HG03196 (cell line): ENCODE measurements around the gene ACOT9.
"Not testable (repeated sequence)": the region's sequence is repeated elsewhere in the genome, so short reads cannot be mapped to it uniquely, and the experiment has no call there.

Experiments
- ATAC-seq: cut with Tn5 transposase; IDR thresholded peaks from one replicate; pipeline ENCODE4 v1.9.1; 2021; ENCODE audit not compliant: unreplicated experiment

ACOT9 gene

DNA sequence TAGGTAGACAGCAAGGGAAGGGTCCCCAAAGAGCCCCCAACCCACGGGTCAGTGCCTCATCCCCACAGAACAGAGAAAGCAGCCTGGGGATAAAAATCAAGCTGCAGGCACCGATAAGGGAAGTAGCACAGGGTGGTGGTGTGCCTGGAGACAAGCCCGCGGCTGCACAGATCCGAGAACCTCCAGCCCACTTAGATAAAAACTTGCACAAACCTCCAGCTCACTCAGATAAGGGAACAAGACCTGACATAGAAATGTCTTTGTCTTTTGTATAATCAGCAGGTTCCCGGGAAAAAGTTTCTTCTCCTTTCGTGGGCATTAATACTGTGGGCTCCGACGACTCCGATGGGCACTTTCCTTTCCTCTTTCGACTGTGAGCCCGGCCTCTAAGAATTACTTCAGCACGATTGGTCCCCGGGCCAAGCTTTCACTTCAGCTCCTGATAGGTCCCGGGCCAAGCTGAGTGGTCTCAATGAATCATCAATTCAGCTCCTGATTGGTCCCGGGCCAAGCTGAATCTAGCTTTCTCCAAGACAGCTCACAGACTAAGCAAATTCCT, 43.4 kb downstream of the ACOT9 start:
- ATAC-seq, result no peak

DNA sequence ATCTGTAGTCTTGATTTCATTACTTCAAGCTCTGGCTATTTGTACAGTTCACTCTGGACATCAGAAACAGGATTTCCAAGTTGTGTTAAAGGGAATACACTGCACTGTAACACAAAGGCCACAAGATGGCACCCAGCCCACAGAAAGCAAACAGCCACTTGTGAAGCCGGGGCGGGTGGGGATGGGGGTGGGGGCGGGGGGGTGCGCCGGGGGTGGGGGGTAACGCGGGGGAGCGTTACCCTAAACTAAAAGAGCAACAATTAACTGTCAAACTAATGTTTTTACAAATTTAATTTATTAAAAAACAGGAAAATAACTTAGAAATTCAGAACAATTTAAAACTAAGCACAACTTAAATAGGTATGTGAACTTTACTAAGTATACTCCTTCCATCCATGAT, 48.5 kb downstream of the ACOT9 start:
- no peak for ATAC-seq

DNA sequence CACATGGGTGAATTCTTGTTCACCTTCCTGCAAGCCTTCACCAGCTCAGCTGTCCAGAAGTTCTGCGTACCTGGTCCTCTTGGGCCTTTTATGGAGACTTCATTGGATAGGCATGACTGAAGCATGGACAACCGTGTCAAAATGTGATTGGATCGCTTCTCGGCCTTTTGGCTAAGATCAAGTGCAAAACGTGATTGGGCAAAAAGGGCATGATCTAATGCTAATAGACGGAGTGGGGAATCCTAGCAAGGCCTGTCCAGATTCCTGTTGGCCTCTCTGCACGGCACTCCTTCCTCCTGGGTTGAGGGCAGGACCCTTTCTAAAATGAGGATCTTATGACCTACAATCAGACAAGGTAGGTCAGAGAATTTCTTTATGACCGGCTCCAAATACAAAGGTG, 50.9 kb downstream of the ACOT9 start:
- ATAC-seq, result no peak

- not testable (repeated sequence) for ATAC-seq
Measured at GRCh38 chrX:23676486-23676885, 66.6 kb downstream of the ACOT9 start.

- ATAC-seq, result no peak
Measured at GRCh38 chrX:23673108-23673507, 70.0 kb downstream of the ACOT9 start.

- no peak for ATAC-seq
Measured at GRCh38 chrX:23670528-23670927, 72.5 kb downstream of the ACOT9 start.

- ATAC-seq, result peak; percentile 48
Measured at GRCh38 chrX:23668335-23668734, 74.7 kb downstream of the ACOT9 start.

- peak; percentile 50 for ATAC-seq
Measured at GRCh38 chrX:23667239-23668177, 75.6 kb downstream of the ACOT9 start, which contains the start of gene PRDX4. PRDX4 (plus strand) TSS chrX:23667493; CDS start chrX:23667571, 78 bp downstream.

DNA sequence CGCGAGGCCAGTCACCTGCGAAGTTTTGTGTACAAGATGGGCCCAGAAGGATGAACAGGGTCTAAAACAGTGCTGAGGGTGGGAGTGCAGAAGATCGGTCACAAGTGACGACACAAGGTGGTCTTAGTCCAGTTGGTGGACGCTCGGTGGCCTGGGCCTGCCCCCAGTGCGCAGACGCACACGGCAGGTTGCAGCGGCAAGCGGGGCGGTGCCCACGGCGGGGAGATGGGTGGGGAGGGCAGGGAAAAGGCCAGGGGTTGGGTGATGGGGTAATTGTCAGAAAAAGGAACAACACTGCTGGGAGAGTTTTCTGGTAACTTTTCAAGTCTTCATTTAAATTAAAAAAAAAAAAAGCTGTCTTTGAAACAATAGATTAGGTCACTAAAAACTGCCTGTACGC, 76.8 kb downstream of the ACOT9 start:
- no peak for ATAC-seq

DNA sequence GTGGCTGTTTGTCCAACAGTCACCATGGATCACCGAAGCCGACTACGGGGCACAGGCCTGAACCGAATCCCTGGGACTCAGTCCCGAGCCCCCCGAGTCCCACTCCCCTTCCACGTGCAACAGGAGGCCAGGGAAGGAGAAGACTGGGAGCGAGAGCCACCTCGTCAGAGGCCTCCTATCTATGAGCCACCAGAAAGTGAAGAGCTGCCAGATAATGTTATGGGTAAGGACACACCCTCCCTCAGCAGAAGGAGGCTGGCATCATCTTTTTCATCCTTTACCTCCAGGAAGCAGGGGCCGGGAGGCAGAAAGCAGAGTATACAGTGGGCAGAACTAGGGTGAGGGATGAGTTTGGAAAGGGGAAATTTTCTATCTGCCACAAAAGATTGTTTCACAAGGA, 78.6 kb downstream of the ACOT9 start:
- no peak for ATAC-seq

DNA sequence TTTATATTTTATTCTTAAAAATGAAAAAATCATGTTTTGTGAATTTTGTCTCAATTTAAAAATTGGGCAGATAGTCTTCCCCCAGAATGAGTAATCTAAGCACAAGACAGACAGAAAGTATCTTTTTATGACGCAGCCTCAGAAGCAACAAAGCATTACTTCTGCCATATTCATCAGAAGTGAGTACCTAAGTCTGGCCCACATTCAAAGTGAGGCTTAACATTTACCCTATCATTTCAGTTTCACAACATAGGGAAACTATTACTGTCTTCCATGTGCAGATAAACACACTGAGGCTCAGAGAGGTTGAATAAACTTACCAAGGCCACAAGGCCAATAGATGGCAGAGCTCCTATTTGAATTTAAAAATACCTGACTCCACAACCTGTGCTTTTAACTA, 80.2 kb downstream of the ACOT9 start:
- ATAC-seq, result peak; percentile 46

DNA sequence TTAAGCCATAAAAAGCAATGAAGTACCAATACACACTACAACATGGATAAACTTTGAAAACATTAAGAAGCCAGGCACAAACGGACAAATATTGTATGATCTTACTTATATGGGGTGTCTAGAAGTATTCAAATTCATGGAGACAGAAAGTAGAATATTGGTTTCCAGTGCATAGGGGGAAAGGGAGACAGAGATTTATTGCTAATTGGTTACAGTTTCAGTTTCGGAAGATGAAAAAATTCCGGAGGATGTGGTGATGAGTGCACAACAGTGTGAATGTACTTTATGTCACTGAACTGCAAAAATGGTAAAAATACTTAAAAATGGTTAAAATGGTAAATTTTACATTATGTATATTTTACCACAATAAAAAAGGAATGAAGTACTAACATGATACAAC, 80.9 kb downstream of the ACOT9 start:
- peak; percentile 57 for ATAC-seq

GRCh38 chrX:23661671-23662070, 81.4 kb downstream of the ACOT9 start:
- no peak for ATAC-seq

- no peak for ATAC-seq
Measured at GRCh38 chrX:23660766-23661132, 82.3 kb downstream of the ACOT9 start.

DNA sequence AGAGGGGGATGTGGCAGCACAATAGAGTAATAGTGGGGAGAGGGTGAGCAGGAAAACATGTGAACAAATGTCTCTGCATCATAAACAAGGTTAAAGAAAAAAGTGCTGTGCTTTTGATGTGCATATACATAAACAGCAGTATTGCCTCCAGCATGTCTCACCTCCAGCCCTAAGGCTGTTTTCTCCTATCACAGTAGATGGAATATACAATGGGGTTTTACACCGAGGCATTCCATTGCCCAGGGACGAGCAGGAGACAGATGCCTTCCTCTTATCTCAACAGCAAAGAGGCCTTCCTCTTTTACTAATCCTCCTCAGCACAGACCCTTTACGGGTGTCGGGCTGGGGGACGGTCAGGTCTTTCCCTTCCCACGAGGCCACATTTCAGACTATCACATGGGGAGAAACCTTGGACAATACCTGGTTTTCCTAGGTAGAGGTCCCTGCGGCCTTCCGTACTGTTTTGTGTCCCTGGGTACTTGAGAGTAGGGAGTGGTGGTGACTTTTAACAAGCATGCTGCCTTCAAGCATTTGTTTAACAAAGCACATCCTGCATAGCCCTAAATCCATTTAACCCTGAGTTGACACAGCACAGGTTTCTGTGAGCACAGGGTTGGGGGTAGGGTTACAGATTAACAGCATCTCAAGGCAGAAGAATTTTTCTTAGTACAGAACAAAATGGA, 82.9 kb downstream of the ACOT9 start:
- ATAC-seq, result not testable (repeated sequence)

GRCh38 chrX:23659339-23659738, 83.7 kb downstream of the ACOT9 start:
- ATAC-seq, result no peak

- no peak for ATAC-seq
Measured at GRCh38 chrX:23656684-23657083, 86.4 kb downstream of the ACOT9 start.

DNA sequence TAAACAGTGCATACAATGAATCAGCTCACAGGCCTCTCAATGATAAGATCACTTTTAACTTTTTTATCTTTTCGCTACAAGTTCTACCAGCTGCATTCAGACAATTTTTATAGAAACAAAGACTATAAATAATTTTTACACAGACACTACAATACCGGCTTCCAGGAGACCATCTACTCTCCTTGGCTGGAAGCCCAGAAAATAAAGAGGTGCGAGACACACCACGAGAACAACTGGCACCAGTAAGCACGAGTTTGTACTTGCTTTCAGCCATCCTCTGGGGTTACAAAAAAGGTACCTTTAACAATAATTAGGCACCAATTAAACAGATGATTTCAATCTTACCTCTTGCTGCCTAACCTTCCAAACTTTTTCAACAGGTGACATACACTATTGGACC, 87.0 kb downstream of the ACOT9 start:
- ATAC-seq, result no peak
